CD4-positive, alpha-beta T cell treated with Interferon alpha-2 for 1 hour (primary cell): ENCODE data around the gene ZNF737.
"Not testable (repeated sequence)": the region's sequence is repeated elsewhere in the genome, so short reads cannot be mapped to it uniquely, and the experiment has no call there.

ENCODE experiments used
- DNase-seq, 2 donors: peaks; one replicate each; pipeline ENCODE4 v3.0.0-alpha.2; 2020 to 2022

Gene ZNF737

DNA sequence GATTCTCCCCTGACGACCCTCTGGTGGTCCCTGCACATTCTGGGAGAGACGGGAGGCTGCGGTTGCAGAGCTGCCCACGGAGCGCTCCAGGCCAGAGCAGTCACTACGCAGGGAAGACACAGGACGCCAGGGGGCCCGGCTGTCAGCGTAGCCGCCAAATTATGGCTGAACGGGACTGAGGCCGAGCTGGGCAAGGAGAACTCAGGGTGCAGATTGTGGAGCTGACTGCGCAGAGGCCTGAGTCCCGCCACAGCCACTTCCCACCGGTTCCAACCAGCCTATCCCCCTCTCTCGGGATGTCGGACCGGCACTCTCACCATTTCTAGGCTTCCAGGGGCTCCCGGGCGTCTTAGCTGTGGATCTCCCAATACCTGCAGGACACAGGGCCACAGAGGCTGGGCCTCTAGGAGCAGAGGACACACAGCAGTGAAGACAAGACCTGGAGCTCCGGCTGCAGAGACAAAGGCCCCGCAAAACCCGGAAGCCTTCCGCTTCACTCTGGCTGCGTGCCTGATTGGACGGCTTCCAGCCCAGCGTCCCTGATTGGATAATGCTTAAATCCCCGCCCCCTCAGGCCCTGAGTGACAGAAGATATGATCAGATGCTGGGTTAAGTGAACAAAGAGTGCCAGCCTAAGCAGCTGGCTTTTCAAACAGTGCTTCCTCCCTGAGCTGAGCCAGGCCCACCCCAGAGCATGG, at the start of gene ZNF737:
Gene ZNF737 (minus strand): TSS at position 461 of the 698 bp plus-strand sequence. CDS start 141 bp downstream, at position 320.
- peak; percentile 92 to 95 for DNase-seq

DNA sequence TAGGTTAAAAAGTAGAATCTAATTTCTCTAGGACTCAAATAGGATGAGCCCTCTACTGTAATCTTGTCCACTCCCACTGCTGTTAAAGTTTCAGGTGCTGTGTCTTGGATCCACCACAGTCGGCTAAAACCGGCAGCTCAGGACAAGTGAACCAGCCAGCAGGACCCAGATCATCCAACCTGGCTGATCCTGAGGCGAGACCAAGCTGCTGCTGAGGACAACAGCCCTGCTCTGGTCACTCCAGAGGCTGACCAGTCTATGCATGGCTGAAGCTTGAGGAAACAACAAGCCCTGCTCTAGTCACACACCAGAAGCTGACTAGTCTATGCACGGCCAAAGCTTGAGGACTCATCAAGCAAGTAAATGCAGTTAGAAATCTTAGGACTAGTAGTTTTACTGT, 49.4 kb upstream of the ZNF737 start:
- not testable (repeated sequence) for DNase-seq

DNA sequence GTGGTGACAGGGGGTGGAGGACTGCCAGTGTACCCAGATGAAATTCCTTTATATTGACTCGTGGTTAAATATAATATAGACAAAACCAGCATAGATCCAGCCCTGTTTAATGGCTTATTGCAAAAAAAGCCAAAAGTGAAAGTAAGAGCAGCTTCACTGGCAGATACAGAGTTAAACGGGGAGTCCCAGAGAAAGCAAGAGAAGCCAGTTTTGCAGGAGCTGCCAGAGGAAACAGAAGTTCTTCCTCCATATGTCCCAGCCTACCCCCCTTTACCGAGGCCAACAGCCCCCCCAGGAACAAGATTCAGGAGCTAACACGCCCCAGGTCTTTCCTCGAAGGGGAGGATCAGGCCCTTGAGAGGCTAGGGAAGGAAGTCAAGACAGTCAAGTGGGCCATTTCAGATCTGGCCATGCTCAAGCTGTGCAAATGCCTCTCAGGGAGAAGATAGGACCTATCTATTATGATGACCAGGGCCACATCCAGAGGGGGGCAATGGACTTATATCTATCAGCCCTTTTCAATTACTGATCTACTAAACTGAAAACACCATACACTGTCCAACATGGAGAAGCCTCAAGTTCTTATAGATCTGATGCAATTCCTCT, 47.2 kb upstream of the ZNF737 start:
- DNase-seq = no peak

DNA sequence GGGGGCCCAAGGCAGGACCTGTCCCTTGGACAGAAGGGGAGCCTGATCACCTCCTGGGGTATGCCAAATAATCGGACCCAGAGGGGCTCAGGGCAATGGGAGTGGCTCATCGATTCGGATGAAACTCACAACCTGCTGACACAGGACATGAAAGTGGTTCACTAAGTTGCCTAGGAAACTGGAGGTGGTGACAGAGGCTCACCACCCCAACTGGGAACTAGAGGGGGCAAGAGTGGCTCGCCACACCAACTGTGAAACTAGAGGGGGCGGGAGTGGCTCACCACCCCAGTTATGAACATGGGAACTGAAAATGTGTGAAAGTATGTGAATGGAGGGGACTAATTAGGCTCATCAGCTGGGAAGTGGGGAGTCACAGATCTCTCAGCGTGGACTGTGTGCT, 46.3 kb upstream of the ZNF737 start:
- no peak for DNase-seq

DNA sequence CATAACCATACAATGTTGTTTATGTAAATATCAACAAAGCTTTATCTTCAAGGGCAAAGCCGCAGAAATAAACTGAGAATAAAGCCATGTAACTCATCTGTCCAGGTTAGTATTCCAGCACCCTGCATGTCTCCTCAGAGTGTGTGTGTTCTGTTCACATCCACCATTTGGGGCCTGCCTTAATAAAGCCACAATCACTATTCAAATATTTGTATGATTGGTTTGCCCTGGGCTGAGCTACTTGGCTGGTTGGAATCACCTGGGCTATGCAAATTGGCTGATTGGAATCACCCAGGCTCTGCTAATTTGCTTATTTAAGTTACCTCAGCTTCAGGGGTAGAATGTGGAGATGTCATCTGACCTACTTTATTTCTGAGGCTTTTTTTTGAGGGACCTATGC, 42.4 kb upstream of the ZNF737 start:
- DNase-seq = no peak

DNA sequence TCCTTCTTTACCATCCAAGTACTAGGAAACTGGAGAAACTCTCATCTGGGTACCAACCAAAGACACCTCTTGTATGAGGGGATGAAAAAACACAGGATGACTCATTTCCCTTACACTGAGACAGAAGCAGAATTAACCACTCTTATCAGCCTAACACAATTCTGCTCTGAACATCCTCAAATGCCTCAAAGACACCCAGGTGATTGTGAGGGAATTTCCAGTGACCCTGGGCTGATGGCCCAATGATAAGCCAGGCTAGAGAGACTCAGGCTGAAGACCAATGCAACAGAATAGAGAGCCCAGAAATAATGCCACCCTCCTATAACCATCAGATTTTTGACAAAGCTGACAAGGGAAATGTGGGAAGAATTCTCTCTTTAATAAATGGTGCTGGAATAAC, 7.0 kb downstream of the ZNF737 start:
- no peak for DNase-seq

DNA sequence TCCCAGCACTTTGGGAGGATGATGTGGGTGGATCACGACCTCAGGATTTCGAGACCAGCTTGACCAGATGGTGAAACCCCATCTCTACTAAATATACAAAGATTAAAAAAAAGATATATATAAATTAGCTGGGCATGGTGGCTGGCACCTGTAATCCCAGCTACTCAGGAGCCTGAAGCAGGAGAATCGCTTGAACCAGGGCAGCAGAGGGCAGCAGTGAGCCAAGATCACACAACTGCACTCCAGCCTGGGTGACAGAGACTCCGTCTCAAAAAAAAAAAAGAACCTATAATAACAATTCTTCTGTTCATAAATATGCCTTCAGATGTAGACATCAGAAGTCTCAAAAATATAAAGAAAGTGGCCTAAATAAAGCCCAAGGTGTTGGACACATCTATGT, 7.6 kb downstream of the ZNF737 start:
- DNase-seq = no peak

DNA sequence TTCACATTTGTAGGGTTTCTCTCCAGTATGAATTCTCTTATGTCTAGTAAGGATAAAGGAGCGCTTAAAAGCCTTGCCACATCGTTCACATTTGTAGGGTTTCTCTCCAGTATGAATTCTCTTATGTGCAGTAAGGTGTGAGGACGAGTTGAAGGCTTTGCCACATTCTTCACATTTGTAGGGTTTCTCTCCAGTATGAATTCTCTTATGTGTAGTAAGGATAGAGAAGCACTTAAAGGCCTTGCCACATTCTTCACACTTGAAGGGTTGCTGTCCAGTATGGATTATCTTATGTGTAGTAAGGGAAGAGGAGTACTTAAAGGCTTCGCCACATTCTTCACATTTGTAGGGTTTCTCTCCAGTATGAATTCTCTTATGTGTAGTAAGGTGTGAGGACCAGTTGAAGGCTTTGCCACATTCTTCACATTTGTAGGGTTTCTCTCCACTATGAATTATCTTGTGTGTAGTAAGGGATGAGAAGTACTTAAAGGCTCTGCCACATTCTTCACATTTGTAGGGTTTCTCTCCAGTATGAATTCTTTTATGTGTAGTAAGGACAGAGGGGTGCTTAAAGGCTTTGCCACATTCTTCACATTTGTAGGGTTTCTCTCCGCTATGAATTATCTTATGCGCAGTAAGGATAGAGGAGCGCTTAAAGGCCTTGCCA, 20.8 kb downstream of the ZNF737 start:
- not testable (repeated sequence) for DNase-seq

DNA sequence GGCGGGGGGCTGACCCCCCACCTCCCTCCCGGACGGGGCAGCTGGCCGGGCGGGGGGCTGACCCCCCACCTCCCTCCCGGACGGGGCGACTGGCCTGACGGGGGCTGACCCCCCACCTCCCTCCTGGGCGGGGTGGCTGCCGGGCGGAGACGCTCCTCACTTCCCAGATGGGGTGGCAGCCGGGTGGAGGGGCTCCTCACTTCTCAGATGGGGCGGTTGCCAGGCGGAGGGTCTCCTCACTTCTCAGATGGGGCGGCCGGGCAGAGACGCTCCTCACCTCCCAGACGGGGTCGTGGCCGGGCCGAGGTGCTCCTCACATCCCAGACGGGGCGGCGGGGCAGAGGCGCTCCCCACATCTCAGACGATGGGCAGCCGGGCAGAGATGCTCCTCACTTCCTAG, 35.3 kb downstream of the ZNF737 start:
- DNase-seq = not testable (repeated sequence)

DNA sequence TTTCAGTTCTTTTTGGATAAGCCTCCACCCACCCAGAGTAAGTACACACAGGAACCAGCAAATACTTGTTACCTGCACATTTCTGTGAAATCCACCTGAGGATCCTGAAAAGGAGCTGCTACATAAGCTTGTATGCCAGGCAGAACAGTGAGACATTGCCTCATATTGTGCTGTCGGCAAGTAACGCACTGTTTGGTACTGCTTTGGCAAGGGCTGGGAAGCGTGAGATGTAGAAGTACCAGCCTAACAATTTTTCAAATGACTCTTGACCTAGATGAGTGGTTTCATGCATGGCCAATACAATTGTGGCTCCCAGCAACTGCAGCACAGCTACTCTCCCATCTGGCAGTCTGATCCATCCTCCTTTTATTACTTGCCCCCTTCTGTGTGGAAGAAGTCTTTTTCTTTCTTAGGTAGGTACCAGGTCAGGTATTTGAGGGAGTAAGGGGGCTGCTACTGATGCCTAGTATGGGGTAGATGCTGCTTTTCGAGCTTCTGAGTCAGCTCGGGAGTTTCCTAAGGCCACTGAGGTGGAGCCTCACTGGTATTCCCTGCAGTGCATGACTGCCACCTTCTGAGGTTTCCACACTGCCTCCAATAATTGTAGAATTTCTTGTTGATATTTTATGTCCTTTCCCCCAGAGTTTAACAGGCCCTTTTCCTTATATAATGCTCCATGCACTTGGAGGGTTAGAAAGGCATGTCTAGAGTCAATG, 52.2 kb downstream of the ZNF737 start:
- peak in 1 of 2 donors; percentile 9 for DNase-seq

DNA sequence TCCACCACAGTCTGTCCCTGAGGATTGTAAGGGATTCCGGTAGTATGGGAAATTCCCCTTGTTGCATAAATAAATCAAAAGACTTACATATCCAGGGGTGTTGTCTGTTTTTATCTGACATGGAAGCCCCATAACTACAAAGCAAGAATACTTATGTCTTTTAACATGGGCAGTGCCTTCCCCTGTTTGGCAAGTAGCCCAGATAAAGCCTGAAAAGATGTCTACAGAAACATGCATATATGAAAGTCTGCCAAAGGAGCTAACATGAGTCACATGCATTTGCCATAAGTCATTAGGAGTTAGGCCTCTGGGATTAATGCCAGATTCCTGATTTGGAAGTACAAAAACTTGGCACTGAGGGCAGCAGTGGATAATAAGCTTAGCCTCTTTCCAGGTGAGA, 62.1 kb downstream of the ZNF737 start:
- no peak for DNase-seq
